Measurements from ENCODE around the gene MLXIP.
"Not testable (repeated sequence)": the region's sequence is repeated elsewhere in the genome, so short reads cannot be mapped to it uniquely, and the experiment has no call there.

The MLXIP gene

GRCh38 chr12:122078141-122079032, at the start of gene MLXIP:
Gene MLXIP, plus strand, starts transcription at chr12:122078756. Its CDS starts 98 bp downstream, at chr12:122078854.
- peak; percentile 75 to 76 for DNase-seq (ENCODE audit: low read depth in 2 of 2)

DNA sequence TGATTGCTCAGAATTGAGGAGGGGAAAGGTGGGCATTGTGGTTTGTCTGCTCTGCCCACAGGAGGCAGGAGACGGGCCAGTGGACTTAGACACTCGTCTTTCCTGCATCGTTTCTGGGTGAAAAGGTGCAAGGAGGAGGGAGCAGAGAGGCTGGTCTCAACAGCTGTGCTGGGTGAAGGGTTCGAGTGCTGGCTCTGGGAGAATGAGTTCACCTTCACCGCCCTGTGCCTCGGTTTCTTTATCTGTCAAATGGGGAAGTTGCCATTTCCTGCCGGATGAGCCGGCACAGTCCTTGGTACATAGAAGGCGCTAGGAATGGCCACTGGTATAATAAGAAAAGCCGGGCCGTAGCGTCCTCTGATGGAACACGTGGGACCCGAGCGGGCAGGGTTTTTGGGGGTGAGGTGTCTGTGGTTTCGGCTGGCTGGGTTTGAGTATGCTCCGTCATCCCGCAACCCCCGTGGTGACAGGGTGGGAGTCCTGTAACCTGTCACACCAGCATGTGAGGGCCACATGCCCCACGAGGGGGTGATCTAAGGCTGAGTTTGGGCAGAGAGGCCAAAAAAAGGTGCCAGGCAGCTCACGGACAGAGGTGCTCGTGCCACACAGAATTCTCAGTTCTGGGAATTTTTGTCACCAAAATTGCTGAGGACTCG, 49.5 kb upstream of the MLXIP start:
- DNase-seq (ENCODE audit: low read depth in 2 of 2): no peak

GRCh38 chr12:122029620-122030423, 48.7 kb upstream of the MLXIP start:
- no peak for DNase-seq (ENCODE audit: low read depth in 2 of 2)

DNA sequence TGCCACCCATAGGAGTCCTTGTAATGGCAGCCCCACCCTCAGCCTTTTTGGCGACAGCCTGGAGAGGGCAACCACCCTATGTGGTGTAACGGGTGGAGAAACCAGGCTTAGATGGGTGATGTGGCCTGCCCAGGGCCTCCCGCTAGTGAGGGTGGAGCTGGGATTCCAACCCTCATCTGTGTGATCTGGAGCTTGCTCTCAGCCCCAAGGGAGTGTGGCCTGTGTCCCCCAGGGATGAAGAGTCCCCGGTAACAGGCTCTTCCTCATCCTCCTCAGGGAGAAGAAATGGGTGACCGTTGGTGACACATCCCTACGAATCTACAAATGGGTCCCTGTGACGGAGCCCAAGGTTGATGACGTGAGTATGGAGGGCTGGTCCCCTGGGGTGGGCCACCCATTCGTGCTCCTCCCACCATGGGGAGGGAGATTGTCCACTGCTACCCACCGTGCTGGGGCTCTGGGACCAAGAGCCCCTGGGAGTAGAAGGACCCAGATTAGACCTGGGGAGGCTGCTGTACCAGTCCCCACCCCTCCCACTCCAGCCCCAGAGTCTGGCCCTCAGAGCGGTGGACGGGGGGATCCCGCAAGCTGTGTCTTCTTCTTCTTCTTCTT, 48.0 kb upstream of the MLXIP start:
- DNase-seq (ENCODE audit: low read depth in 2 of 2): no peak

GRCh38 chr12:122031342-122032216, 47.0 kb upstream of the MLXIP start:
- peak in 1 of 2 donors; percentile 50 for DNase-seq (ENCODE audit: low read depth in 2 of 2)

GRCh38 chr12:122032580-122032979, 46.0 kb upstream of the MLXIP start:
- no peak for DNase-seq (ENCODE audit: low read depth in 2 of 2)

DNA sequence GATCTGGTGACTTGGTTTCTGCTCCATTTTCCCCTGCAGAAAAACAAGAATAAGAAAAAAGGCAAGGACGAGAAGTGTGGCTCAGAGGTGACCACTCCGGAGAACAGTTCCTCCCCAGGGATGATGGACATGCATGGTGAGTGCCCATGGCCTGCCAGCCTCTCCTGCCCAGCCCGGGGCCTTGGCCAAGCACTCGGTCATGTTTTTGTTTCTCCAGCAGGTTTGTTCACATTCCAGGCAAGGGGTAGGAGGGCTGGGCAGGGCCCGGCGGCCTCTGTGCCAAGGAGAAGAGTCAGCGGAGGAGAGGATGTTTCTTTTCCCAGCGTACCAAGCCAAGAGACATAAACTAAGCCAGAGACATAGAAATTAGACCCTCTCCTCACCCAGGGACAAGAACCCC, 43.3 kb upstream of the MLXIP start:
- no peak for DNase-seq (ENCODE audit: low read depth in 2 of 2)

DNA sequence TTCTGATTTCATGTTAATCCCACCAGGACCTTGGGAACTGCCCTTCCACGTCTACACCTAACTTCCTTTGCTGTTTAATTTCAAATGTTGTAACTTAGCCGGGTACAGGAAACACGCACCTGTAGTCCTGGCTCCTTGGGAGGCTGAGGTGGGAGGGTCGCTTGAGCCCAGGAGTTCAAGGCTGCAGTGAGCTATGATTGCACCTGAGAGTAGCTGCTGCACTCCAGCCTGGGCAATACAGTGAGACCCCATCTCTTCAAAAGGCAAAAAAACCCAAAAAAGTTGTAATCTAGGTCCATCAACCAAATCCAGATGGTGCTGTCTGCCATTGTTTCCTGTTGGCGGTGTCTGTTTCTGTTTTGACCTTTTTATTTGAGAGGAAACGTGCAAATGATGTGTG, 42.4 kb upstream of the MLXIP start:
- no peak for DNase-seq (ENCODE audit: low read depth in 2 of 2)

GRCh38 chr12:122040579-122041386, 37.8 kb upstream of the MLXIP start:
- DNase-seq (ENCODE audit: low read depth in 2 of 2): no peak

- DNase-seq (ENCODE audit: low read depth in 2 of 2): not testable (repeated sequence)
Observed at GRCh38 chr12:122041458-122041857, 37.1 kb upstream of the MLXIP start.

- no peak for DNase-seq (ENCODE audit: low read depth in 2 of 2)
Observed at GRCh38 chr12:122042910-122043309, 35.6 kb upstream of the MLXIP start.

DNA sequence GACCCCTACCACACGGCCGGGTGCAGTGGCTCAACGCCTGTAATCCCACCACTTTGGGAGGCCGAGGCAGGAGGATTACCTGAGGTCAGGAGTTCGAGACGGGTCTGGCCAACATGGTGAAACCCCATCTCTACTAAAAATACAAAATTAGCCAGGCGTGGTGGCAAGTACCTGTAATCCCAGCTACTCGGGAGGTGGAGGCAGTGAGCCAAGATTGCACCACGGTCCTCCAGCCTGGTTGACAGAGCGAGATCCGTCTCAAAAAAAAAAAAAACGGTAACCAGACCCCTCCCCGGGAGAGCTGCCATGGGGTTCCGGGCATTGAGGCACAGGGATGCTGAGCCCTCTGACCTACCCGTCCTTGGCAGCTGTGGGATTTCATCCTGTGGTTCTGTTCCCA, 35.1 kb upstream of the MLXIP start:
- DNase-seq (ENCODE audit: low read depth in 2 of 2): no peak

DNA sequence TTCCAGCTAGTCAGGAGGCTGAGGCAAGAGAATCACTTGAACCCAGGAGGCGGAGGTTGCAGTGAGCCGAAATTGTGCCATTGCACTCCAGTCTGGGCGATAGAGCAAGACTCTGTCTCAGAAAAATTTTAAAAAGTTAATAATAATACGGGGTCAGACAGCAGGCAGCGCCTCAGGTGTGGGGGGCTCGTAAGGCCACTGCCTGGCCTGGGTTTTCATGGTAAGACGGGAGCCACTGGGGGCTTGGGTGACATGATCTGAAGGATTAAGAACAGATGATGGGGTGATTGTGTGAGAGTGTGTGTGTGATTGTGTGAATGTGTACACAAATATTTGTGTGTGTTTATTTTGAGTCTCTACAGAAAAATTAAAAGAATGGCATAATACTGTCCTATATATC, 33.3 kb upstream of the MLXIP start:
- DNase-seq (ENCODE audit: low read depth in 2 of 2): no peak

- no peak for DNase-seq (ENCODE audit: low read depth in 2 of 2)
Observed at GRCh38 chr12:122046145-122046544, 32.4 kb upstream of the MLXIP start.

GRCh38 chr12:122048151-122048550, 30.4 kb upstream of the MLXIP start:
- DNase-seq (ENCODE audit: low read depth in 2 of 2): no peak

DNA sequence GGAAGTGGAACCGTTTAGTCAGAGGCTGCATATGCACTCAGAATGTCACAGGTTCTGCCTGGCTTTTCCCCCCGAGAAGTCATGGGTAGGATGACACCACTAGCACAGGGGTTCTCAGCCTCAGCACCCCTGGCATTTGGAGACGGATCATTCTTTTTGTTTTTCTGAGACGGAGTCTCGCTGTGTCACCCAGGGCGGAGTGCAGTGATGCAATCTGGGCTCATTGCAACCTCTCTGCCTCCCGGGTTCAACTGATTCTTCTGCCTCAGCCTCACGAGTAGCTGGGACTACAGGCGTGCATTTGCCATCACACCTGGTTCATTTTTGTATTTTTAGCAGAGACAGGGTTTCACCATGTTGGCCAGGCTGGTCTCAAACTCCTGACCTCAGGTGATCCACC, 28.7 kb upstream of the MLXIP start:
- no peak for DNase-seq (ENCODE audit: low read depth in 2 of 2)

GRCh38 chr12:122050706-122051105, 27.9 kb upstream of the MLXIP start:
- DNase-seq (ENCODE audit: low read depth in 2 of 2): no peak

DNA sequence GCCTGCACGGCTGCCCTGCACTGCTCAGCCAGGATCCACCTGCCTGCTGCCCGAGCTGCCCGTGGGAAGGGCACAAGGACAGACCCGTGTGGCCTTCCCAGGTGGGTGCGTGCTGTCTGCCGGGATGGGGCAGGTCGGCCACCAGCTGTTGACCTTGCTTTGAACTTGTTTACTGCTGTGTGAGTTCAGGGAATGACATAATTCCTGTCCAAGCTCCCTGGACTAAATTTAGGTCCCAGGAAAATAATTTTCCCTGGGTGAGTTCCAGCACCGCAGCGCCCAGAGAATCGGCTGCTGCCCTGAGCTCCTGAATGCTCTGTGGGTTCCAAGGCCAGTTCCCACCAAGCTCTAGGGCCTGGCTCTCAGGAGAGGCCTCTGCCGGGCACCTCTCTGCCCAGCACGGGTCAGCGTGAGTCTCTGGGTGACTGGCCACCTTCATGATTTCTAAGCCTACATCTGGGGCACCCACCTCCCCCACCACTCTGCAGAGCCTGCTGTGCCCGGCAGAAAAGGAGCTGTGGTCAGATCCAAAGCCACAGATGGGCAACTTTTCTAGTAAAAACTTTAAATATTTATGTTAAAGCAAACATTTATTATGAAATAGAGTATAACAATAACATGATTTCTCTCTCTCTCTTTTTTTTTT, 27.2 kb upstream of the MLXIP start:
- DNase-seq (ENCODE audit: low read depth in 2 of 2): no peak

DNA sequence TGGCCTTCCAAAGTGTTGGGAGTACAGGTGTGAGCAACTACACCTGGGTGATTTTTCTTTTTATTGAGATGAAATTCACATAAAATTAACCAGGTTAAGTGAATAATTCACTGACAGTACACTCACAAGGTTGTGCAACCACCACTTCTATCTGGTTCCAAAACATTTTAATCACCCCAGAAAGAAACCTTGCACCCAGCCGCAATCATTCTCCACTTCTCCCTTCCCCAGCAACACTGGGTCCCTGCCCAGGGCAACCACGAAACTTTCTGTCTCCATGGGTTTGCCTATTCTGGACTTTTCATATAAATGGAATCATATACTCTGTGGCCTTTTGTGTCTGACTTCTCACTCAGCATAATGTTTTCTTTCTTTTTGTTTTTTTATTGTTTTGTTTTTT, 26.3 kb upstream of the MLXIP start:
- DNase-seq (ENCODE audit: low read depth in 2 of 2): no peak
